OCI-LY1 (cell line): ENCODE results near the gene LPIN1.
"Not testable (repeated sequence)": the region's sequence is repeated elsewhere in the genome, so short reads cannot be mapped to it uniquely, and the experiment has no call there.

Source experiments
- H2AFZ ChIP-seq: fragments of 200-600 bp; sonication (generic), shearing (Covaris generic); 2 replicates; pipeline ENCODE4 v1.6.0; 2014; ENCODE audit warnings: antibody characterized with exemption, mild to moderate bottlenecking, low read length
- H3F3A ChIP-seq: fragments of 200-600 bp; sonication (generic), shearing (Covaris generic); 2 replicates; pipeline ENCODE4 v1.6.0; 2014; ENCODE audit warnings: mild to moderate bottlenecking, antibody characterized with exemption, low read length, moderate library complexity; ENCODE audit not compliant: insufficient read depth
- H3K27ac ChIP-seq: fragments of 200-600 bp; sonication (generic); 2 replicates; pipeline ENCODE4 v1.5.1; 2014; ENCODE audit warnings: low read length, mixed run types, mild to moderate bottlenecking, low read depth; ENCODE audit not compliant: poor library complexity, severe bottlenecking
- H3K27me3 ChIP-seq: fragments of 200-600 bp; sonication (generic); 2 replicates; pipeline ENCODE4 v1.6.0; 2014; ENCODE audit warnings: antibody characterized with exemption, mild to moderate bottlenecking, low read length, moderate library complexity; ENCODE audit not compliant: insufficient read depth
- H3K36me3 ChIP-seq: fragments of 200-600 bp; sonication (generic); 2 replicates; pipeline ENCODE4 v1.6.1; 2014; ENCODE audit warnings: mild to moderate bottlenecking, antibody characterized with exemption, low read length, moderate library complexity, mixed read lengths; ENCODE audit not compliant: insufficient read depth
- H3K4me1 ChIP-seq: fragments of 200-600 bp; sonication (generic); 2 replicates; pipeline ENCODE4 v1.5.1; 2014; ENCODE audit warnings: mild to moderate bottlenecking, low read length, moderate library complexity; ENCODE audit not compliant: insufficient read depth, severe bottlenecking
- H3K4me2 ChIP-seq: fragments of 200-600 bp; sonication (generic), shearing (Covaris generic); 2 replicates; pipeline ENCODE4 v1.6.1; 2014; ENCODE audit warnings: low read length
- H3K4me3 ChIP-seq: fragments of 200-600 bp; sonication (generic); 2 replicates; pipeline ENCODE4 v1.5.1; 2014; ENCODE audit warnings: low read length, low read depth, mild to moderate bottlenecking, mixed read lengths; ENCODE audit not compliant: poor library complexity, severe bottlenecking
- H3K79me2 ChIP-seq: fragments of 200-600 bp; shearing (Covaris generic); 2 replicates; pipeline ENCODE4 v1.6.1; 2016; ENCODE audit warnings: mixed run types, low read length, mixed read lengths; ENCODE audit not compliant: insufficient read depth
- H3K9ac ChIP-seq: fragments of 200-600 bp; sonication (generic), shearing (Covaris generic); 2 replicates; pipeline ENCODE4 v1.6.1; 2014; ENCODE audit warnings: mild to moderate bottlenecking, low read length, mixed read lengths
- H3K9me2 ChIP-seq: fragments of 200-600 bp; sonication (generic), shearing (Covaris generic); 2 replicates; pipeline ENCODE4 v1.6.1; 2014; ENCODE audit warnings: low read depth, mild to moderate bottlenecking, low read length, mixed read lengths
- H3K9me3 ChIP-seq: fragments of 200-600 bp; shearing (Covaris generic); 2 replicates; pipeline ENCODE4 v1.6.1; 2014; ENCODE audit warnings: low read length, mixed read lengths
- H4K20me1 ChIP-seq: fragments of 200-600 bp; sonication (generic), shearing (Covaris generic); 2 replicates; pipeline ENCODE4 v1.6.0; 2016; ENCODE audit warnings: mild to moderate bottlenecking, low read length; ENCODE audit not compliant: insufficient read depth
- CTCF ChIP-seq: fragments of 200-600 bp; sonication (generic), shearing (Covaris generic); IDR thresholded peaks from 2 replicates; pipeline ENCODE4 v1.5.1; 2017; ENCODE audit warnings: mild to moderate bottlenecking, antibody characterized with exemption, low read length, moderate library complexity, mixed read lengths
- EZH2 ChIP-seq: fragments of 200-600 bp; sonication (generic), shearing (Covaris generic); IDR thresholded peaks from 2 replicates; pipeline ENCODE4 v1.8.0; 2017; ENCODE audit warnings: borderline replicate concordance, mixed run types, mild to moderate bottlenecking, antibody characterized with exemption, low read length, moderate library complexity, mixed read lengths

Gene LPIN1

GRCh38 chr2:11732587-11732986 lies 13.8 kb upstream of the LPIN1 start:
- Histone ChIP-seq H3K4me1 (no peaks in the 10 kb centered on the region), H3K36me3 (no peaks in the 10 kb centered on the region), H4K20me1 (no peaks in the 10 kb centered on the region), H3K27me3 (no peaks in the 10 kb centered on the region), H3K27ac (no peak overlapping the region), H3K9ac (no peak overlapping the region), H2AFZ (no peak overlapping the region), H3K4me3 (no peak overlapping the region), H3K4me2 (no peak overlapping the region), H3K9me3 (no peaks in the 10 kb centered on the region), H3K79me2 (no peaks in the 10 kb centered on the region), H3F3A (no peaks in the 10 kb centered on the region), H3K9me2 (no peaks in the 10 kb centered on the region)
- TF ChIP-seq CTCF: no peak

GRCh38 chr2:11737852-11738251 lies 8.6 kb upstream of the LPIN1 start:
- H3K9me2 ChIP-seq, H3K9me3 ChIP-seq, H3K9ac ChIP-seq, H3K4me1 ChIP-seq, H3K36me3 ChIP-seq, H3K4me3 ChIP-seq, H2AFZ ChIP-seq, H3F3A ChIP-seq, H3K79me2 ChIP-seq, H3K27ac ChIP-seq, H3K4me2 ChIP-seq, H3K27me3 ChIP-seq, H4K20me1 ChIP-seq: not testable (repeated sequence)

GRCh38 chr2:11738589-11739436 lies 7.6 kb upstream of the LPIN1 start:
- Histone ChIP-seq H3F3A (no peaks in the 10 kb centered on the region), H3K4me2 (no peak overlapping the region), H3K36me3 (no peaks in the 10 kb centered on the region), H3K79me2 (no peaks in the 10 kb centered on the region), H3K4me3 (no peak overlapping the region), H4K20me1 (no peaks in the 10 kb centered on the region), H3K9me2 (no peaks in the 10 kb centered on the region), H3K27ac (no peak overlapping the region), H3K27me3 (no peaks in the 10 kb centered on the region), H3K9me3 (no peaks in the 10 kb centered on the region), H2AFZ (no peak overlapping the region), H3K4me1 (peaks cover 7% of the 10 kb centered on the region), H3K9ac (no peak overlapping the region)
- TF ChIP-seq EZH2: no peak
- TF ChIP-seq CTCF: no peak; the same call in 1 of the 2 replicates

GRCh38 chr2:11740723-11741122 lies 5.7 kb upstream of the LPIN1 start:
- no peak for TF ChIP-seq EZH2
- no peak for TF ChIP-seq CTCF
- no peaks in the 10 kb centered on the region for H3K27me3 ChIP-seq
- peaks cover 24% of the 10 kb centered on the region for H3K4me1 ChIP-seq
- H2AFZ ChIP-seq: no peak overlapping the region
- no peaks in the 10 kb centered on the region for H3K36me3 ChIP-seq
- H3K9ac ChIP-seq: no peak overlapping the region
- no peak overlapping the region for H3K27ac ChIP-seq
- no peaks in the 10 kb centered on the region for H3K79me2 ChIP-seq
- H3K4me2 ChIP-seq: no peak overlapping the region
- no peak overlapping the region for H3K4me3 ChIP-seq
- no peaks in the 10 kb centered on the region for H4K20me1 ChIP-seq
- H3K9me3 ChIP-seq: no peaks in the 10 kb centered on the region
- no peaks in the 10 kb centered on the region for H3F3A ChIP-seq
- H3K9me2 ChIP-seq: no peaks in the 10 kb centered on the region
